ENCODE data around the gene VWCE.
A peak's percentile ranks its signal among the peaks of the same experiment; 100 is the strongest.

VWCE gene

DNA sequence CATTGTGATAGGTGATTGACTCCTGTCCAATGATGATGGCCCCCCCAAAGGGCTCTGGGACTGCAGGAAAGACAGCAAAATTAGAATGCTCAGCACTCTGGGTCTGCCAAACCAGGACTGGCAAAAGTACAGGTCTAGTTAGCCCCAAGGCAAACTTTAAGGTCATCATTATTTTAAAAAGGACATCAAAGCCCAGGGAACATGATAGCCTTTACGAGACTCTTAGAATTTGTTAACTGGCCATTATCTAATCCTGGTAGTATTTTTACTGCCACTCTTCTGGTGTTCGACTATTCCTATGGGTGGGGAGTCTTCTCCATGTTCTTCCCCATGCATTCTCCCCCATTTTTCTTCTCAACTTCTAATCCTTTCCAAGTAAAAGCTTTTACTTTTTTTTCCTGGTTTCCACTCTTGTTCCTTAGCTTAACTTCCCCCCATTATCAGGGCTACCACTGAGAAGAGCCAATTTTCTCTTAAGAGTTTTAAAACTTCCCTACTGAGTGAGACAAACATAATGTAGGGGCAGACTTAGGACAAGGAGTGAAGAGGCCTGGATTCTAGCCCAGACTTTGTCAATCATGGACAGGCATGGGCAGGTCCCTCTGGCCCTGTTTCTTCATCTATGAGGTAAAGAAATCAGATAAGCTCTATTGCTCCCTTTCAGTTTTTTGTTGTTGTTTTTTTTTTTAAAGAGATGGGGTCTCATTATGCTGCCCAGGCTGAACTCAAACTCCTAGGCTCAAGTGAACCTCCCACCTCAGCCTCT is 30.7 kb upstream of the VWCE start:
- no peak for DNase-seq

DNA sequence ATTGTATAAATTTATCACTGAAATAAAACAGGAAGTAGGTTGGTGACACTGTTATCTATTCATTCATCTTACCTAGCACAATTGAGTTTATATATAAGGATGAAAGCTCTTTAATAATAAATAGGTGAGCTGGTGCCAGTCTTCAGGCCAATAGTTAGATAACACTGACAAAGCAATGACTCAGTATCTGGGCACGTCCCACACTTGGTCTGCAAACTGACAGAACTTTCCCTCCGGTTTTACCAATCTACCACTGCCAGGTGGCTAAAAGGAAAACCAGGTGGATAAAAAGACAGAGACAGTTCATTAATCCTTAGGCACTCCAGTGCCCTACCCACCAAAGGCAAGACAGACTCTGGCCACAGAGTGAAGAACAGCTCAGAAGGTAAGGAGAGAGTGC is 20.1 kb upstream of the VWCE start:
- no peak for DNase-seq

DNA sequence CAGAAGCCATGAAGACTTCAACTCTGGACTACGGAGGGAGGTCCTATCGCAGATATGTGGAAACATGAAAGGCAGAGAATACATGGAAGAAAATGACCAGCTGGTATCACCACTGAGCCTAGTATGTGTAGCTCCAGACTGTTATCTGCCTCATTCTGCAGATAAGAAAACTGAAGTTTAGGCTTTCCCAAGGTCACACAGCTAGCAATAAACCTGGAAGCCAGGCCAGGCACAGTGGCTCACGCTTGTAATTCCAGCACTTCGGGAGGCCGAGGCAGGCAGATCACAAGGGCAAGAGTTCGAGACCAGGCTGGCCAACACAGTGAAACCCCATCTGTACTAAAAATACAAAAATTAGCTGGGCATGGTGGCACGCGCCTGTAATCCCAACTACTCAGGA is 15.6 kb upstream of the VWCE start:
- no peak for DNase-seq

DNA sequence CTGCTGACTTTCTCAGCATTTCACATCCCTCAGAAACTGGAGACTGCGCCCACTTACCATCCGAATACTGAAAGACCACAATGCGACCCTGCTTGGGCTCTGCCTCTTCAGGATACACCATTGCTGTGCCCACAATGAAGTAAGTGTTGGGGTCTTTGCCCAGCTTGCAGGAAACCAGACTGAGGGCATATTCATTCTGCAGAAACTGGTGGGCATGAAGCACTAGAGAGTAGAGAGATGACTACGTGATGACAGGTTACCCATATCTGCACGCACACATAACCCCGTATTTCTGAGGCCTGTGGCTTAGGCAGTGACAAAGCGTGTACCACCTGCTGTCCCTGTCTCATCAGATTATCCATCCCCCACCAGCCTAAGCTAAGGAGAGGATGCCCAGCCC is 14.6 kb upstream of the VWCE start:
- no peak for DNase-seq

DNA sequence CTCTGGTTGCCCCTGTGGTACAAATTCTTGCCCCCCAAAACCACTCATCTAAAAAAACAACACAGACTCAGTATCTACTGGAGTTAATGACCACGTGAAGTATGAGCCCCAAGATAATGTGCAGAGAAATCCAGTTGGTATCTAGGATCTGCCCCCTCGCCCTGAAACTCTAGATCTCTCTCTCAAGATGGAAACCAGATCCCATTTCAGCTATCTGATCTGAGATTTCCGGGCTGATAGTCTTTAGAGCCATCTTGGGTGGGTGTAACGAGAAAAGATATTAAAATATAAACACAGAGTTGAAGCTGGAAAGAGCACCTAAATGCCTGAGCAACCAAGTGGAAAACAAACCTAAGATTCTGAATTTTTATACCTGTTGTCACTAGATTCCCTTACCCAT is 14.0 kb upstream of the VWCE start:
- DNase-seq = no peak

DNA sequence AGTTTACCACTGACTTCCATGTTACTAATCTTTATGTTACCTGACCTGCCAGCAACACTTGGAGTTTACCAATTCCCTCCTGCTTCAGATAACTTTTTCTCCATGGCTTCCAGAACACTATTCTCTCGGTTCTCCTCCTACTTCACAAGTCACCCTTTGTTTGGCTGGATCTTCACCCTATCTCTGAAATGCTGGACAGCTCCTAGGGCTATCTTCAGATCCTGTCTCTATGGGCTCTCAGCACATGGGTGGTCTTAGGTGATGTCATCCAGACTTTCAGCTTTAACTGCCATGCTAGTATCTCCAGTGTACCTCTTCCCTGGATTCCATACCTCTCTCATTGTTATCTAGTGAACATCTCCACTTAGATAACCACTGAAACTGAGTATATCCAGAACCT is 12.2 kb upstream of the VWCE start:
- no peak for DNase-seq

DNA sequence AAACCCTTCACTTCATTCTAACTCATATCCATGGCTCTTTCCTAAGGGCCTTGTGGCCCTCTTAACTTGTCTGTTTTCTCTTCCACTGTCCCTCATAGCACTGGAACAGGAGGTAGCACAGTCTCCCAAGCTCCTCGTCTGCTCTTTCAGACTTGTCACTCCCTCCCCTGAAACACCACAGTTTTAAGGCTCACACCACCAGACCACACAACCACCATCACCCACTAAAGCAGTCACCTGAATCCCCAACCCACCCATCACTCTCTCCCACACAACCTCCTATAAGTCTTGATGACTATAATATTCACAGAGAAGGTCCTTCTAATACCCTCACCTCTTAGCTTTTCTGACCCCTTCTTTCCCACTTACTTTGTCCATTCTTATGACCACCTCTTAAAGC is 11.1 kb upstream of the VWCE start:
- no peak for DNase-seq

DNA sequence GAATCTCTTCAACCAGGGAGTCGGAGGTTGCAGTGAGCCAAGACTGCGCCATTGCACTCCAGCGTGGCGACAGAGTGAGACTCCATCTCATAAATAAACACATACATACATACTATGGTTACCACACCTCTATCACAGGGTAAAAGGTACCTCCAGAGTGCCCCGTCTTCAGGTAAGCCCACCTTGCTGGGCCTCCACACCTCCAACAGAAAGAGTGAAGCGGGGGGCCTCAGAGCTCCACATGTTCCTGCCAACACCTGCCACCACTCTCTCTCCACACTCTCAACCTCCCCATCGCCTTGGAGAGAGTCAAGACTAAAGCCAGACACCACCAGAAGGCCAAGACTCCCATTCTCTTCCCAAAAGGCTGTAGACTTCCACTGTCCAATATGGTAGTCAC is 10.3 kb upstream of the VWCE start:
- DNase-seq = no peak

DNA sequence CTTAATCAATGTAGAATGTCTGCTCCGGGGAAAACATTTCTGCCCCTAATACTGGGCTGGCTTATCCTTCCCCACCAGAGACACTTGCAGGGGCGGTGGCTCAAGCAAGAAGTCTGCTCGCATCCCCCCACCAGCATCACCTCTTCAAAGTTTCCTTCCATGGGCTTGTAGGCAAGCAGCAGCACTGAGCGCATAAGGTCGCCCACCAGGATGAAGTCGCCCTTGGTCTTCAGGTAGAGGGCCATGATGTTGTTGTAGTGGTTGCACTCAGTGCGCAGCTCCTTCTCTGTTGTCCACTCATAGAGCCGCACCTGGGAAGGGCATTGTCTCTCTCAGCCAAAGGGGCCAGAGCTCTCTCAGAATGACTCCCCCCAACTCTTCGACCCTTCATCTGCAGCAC is 8.6 kb upstream of the VWCE start:
- DNase-seq = no peak

DNA sequence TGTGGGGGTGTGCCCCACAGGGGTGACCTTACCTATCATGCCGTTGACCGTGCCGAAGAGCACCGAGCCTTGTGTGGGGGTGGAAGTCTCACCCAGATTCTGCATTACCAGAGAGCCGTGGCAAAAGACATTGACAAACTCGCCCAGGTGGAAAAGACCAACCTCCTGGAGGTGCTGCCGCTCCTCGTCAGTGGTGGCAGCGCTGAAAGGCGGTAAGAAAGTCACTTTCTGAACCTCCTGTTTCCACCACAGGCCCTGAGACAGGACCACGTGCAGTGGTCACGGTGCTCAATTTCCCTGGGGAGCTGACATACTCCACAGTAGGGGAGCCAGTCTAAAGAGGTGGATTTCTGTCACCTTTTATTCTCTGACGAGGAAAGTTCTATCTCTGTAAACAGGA is 7.4 kb upstream of the VWCE start:
- DNase-seq = no peak

DNA sequence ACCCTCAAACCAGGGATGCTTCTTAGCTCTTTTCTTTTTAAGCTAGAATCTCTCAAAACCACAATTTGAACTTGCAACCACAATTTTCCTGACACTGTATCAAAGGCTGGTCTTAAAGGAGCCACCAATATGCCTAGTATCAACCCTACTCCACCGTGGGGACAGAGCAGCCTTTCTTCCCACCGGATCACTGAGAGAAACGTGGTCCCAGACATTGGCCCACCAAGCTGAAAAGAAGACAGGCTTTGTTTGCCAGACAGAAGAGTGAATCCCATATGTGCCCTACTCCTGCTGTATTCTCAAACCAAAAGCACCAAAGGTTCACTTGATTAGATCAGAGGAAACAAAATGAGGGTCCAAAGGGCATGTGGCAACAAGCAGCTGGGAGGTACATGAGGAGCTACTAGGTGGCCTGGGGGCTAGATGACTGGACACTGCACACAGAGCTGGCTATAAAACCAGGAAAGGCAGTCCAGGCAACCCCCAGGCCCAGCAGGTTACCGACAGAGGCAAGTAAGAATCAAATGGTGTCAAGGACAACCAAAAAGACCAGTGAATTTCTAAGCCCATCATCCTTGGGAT is 3.6 kb upstream of the VWCE start:
- DNase-seq = no peak

DNA sequence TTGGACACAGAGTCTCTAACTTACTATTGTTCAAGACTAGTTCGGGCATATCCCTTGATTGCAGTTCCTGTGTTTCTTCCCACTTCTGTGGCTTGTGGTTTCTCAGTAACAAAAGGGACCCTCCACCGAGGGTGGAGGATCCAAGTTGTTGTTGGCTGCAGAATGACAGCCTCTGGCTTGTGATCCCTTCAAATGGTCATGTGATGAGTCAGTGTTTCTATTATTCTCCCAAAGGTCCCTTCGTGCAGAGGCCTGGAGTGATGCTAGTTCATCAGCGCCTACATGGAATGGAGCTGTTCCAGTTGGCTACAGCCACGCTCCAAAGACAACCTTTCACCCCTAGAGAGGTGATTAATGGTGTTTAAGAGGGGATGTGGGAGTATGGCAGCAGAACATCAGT is 2.6 kb upstream of the VWCE start:
- DNase-seq = no peak

DNA sequence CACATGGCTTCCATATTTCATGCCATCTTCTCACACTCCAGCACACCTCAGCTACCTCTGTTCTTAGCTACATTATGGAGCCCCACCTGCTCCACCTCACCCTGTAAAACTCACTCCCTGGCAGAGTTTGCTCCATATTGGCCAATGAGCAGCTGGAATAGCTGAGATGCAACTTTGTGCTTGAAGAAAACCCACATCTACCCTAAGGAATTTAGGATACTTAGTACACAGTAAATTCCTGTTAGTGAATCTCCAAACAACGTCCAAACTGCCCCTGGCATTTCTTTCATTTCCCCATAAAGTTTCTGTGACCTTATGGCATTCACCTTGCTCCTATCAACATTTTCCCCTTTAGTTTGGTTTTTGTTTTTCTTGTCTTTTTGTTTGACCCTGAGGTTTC is 2.2 kb upstream of the VWCE start:
- DNase-seq = no peak

DNA sequence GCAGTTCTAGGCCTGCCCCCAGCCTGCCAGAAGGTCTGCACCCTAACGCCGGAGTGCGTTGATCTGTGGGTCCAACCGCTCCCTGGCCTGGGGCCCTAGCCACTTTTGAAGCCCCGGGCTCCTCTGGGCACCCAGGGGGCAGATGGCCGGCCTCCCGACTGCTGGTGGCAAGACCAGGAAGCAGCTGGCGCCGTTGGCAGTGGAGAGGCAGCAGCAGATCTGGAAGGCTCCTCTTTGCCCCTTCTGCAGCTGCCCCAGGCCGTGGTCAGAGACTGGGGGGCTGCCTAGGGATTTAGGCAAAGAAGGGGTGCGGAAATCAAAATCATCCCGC is 445 bp upstream of the VWCE start:
- DNase-seq = no peak

DNA sequence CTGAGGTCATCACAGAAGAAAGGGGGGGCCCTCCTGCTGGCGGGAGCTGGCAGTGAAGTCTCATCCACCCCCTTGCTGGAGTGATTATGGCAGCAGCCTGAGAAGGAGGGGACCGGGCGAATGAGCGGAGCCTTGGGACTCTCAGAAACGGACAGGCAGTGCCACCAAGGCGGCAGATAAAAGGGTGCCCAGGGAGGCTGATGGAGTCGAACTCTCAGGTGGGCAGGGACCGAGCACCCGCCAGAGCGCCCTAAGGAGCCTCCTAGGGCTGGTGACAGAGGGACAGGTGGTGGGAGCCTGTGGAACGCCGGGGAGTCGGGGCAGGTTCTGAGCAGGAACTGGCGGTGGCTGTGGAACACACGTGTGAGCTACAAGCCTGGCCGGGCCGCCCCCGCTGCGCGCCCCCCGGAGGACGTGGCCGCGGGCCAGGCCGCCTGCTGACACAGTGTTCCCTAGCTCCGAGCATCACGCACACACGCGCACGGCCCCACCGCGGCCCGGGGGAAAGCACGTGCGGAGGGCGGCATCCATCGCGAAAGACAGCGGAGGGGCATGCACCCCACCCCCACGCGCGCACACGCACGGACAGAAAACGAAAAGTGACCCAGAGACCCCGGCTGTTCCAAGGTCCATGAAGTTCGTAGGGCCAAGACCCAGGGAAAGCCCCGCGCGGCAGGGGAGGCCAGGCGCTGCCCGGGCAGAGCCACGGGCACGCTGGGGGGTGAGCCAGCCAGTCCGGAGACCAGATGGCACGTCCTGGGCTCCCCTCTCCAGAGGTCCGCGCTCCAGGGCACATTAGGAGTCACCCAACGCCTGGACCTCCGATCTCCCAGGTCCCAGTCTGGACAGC is 1.0 kb downstream of the VWCE start:
- peak; percentile 89 for DNase-seq

DNA sequence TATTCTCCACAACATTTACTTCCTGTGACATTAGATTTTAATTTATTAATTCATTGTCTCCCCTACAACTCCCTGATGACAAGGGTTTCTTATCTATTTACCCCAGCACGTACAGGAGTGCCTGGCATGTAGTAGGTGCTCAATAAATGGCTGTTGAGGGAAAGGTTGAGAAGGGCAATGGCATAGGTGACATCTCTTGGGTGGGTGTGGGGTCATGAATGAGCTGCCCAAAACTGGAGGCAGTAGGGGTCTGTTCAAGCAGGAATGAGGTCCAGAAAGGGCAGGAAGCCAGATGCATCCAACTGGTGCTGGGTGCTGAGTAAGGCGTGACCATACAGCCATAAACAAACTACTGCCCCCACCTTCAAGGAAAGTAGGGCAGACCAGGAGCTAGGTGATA is 2.8 kb downstream of the VWCE start:
- no peak for DNase-seq

DNA sequence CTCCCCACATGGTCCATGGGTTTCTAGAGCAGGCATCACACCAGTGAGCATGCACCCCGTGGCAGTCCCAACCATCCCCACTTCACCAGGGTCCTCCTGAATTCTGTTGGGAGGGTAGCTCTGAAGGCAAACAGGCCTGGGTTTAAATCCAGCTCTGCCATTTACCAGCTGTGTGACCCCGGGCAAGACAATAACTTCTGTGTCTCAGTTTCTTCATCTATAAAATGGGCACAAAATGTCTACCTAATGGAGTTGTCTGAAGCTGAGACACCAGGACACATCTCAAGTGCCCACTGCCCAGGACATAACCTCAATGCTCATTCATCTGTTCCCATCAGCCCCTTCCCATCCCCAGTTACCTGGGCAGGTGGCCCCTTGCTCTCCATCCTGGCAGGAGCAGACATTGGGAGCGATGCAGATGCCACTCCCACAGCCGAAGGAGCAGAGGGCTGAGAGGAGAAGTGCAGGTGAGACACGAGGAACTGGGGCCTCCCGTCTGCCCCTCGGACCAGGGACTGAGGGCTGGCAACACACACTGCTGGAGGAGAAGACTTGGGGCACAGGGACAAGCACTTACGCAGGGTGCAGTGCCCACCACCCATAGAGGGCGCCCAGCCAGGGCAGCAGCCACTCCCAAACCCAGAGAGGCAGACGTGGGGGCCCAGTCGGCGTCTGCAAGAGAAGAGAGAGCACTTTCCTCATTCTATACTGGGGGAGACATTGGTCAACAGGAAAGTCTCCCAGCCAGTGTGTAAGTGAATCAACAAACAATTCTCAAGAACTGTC is 4.0 kb downstream of the VWCE start:
- peak; percentile 62 for DNase-seq

DNA sequence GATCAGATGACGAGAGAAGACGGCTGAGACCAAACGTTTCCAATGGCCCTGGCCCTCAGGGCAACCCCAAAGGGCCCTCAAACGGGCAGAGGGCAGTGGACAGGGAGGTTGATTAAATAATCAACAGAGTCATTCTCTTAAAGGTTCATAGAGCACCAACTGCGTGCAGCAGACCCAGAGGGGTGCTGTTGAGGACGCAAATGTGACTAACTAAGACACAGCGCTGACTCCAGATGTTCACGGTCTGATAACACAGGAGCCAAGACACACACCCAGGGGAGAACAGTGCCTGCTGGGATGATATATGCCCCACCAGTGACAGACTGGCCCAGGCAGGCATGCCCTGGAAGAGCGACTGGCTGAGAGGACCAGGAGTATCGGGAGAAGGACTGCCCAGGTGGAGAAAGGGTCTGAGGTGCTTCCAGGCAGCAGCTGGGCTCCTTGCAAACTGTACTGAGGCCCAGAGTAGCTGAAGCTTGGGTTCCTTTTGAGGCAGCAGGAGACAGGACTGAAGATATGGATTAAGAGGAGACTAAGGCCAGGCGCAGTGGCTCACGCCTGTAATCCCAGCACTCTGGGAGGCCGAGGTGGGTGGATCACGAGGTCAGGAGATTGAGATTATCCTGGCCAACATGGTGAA is 7.7 kb downstream of the VWCE start:
- no peak for DNase-seq

DNA sequence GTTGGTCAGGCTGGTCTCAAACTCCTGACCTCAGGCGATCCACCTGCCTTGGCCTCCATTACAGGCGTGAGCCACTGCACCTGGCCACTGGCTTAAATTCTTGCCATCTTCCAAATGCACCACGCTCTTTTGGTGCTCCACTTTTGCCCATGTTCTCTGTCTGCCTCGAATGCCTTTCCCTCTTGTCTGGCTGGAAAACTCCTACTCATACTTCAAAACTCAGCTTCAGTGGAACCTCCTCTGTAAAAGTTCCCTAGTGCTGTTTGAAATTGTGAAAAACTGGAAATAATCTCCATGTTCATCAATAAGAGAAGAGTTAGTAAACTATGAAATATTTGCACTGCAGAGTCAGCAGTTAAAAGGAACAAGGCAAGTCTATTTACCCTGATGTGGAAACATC is 11.5 kb downstream of the VWCE start:
- DNase-seq = no peak

DNA sequence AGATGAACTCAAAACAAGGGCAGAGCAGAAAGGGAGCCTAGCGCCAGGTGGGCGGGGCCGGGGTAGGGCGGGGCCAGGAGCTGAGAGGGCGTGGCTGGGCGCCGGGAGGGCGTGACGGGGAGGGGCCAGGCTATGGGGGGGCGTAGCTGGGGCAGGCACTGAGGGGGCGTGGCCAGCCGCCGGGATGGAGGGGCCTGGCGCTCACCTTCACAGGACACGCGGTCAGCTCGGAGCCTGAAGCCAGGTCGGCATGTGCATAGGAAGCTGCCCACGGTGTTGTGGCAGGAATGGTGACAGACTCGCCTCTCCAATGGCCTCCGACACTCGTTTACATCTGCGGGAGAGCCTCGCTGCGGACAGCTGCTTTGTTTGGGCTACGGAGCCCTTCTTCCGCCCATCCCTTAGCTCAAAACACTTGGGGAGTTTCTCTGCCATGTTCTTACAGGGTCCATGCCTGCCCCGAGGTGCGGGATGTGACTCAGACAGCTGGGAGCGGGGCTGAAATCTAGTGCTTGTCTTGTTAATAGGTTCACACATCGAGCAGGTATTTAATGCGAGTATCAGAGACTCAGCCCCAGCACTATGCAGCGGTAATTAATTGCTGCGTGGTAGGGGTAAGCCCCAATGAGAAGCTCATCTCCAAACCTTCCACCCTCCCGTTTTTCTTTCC is 13.4 kb downstream of the VWCE start:
- DNase-seq = peak; percentile 78

DNA sequence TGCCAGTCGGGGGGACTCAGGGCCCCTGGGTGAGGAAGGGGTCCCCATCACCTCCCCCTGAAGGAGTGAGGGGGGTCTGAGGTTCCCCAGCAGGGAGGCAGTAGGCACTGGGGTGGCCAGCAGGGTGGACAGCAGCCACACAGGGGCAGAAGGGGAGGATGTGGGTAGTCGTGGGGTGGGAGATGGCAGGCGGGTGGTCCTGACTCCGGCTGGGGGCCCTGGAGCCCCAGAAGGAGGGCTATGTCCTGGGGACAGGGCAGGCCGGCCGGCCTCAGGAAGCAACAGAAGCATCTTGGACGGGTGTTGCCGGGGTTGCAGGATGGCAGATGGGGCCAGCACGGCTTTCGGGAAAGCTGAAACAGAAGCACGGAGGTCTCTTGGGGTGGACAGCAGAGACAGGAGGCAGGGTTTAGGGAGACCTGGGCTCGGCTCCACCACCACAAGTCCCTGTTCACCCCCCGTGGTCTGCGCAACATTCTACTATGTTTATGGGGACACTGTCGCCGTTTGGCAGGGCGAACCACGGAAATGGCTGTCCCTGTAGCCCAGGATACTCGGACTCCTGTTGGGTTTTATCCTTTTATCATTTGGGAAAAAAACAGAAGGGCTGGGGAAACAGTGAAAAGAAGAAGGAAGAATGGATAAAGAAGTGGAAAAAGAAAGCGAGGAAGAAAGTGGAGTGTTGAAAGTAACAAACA is 14.1 kb downstream of the VWCE start:
- no peak for DNase-seq

All from 8988T (cell line).